ENCODE measurements around the gene KANK2.

- TF ChIP-seq CTCF (conservative IDR thresholded peaks at IDR 0.05; ENCODE audit: low read depth in 2 of 2) = no peak
- no peak for TF ChIP-seq STAT1 (IDR thresholded peaks at IDR 0.05; ENCODE audit: unreplicated experiment)
- no peak for TF ChIP-seq EZH2 (IDR thresholded peaks at IDR 0.05; ENCODE audit: low read depth, unreplicated experiment)
- no peak for TF ChIP-seq ZNF331 (CRISPR knock-in tag; IDR thresholded peaks at IDR 0.05; ENCODE audit: low read depth)
- no peak for TF ChIP-seq REST (IDR thresholded peaks at IDR 0.05; ENCODE audit: unreplicated experiment)
Measured at GRCh38 chr19:11198175-11198534, 810 bp upstream of the KANK2 start.

Data from GM23338 (cell line).